Neuronal stem cell (in vitro differentiated cells): ENCODE measurements around the gene PI3.
"Not testable (repeated sequence)": the region's sequence is repeated elsewhere in the genome, so short reads cannot be mapped to it uniquely, and the experiment has no call there.

Experiments used
- DNase-seq: peaks from one replicate; pipeline ENCODE4 v3.0.0-alpha.2; 2013; ENCODE audit warnings: low spot score
- H2AFZ ChIP-seq: one replicate; pipeline ENCODE4 v1.6.1; 2013; ENCODE audit warnings: mild to moderate bottlenecking, low read length, inconsistent platforms
- H2AK5ac ChIP-seq: 2 replicates; pipeline ENCODE4 v1.6.1; 2013; ENCODE audit warnings: low read depth, mild to moderate bottlenecking, inconsistent platforms, low read length, moderate library complexity, mixed read lengths
- H2BK120ac ChIP-seq: 2 replicates; pipeline ENCODE4 v1.6.1; 2013; ENCODE audit warnings: low read depth, mild to moderate bottlenecking, inconsistent platforms, low read length, moderate library complexity, mixed read lengths
- H2BK12ac ChIP-seq: one replicate; pipeline ENCODE4 v1.6.1; 2013; ENCODE audit warnings: low read length, inconsistent platforms
- H2BK15ac ChIP-seq: 2 replicates; pipeline ENCODE4 v1.6.1; 2013; ENCODE audit warnings: mild to moderate bottlenecking, low read length, inconsistent platforms, mixed read lengths
- H2BK5ac ChIP-seq: one replicate; pipeline ENCODE4 v1.6.1; 2013; ENCODE audit warnings: inconsistent platforms, mild to moderate bottlenecking, low read length, moderate library complexity
- H3K14ac ChIP-seq: one replicate; pipeline ENCODE4 v1.6.1; 2013; ENCODE audit warnings: low read length, inconsistent platforms
- H3K18ac ChIP-seq: 2 replicates; pipeline ENCODE4 v1.6.1; 2013; ENCODE audit warnings: low read length, inconsistent platforms
- H3K23ac ChIP-seq: 2 replicates; pipeline ENCODE4 v1.6.1; 2013; ENCODE audit warnings: low read depth, mild to moderate bottlenecking, mixed read lengths, low read length, inconsistent platforms; ENCODE audit not compliant: poor library complexity
- H3K27ac ChIP-seq: replicated peaks from 3 replicates; pipeline ENCODE4 v1.5.1; 2013; ENCODE audit warnings: low read length, inconsistent platforms
- H3K27me3 ChIP-seq, 3 experiments: 2 replicates each; pipeline ENCODE4 v1.6.1; 2013; ENCODE audit warnings: low read length in 3 of 3, mild to moderate bottlenecking in 2 of 3, inconsistent platforms in 1 of 3, low read depth in 1 of 3, mixed read lengths in 1 of 3, moderate library complexity in 1 of 3; ENCODE audit not compliant: control insufficient read depth in 3 of 3, insufficient read depth in 3 of 3
- H3K36me3 ChIP-seq, 2 donors: replicated peaks in 1 of 2; 2 replicates each; pipeline ENCODE4 v1.6.1; 2013; ENCODE audit warnings: low read length in 2 of 2; ENCODE audit not compliant: control insufficient read depth in 2 of 2, insufficient read depth in 2 of 2
- H3K4ac ChIP-seq: 2 replicates; pipeline ENCODE4 v1.6.1; 2013; ENCODE audit warnings: inconsistent platforms, mild to moderate bottlenecking, low read length, moderate library complexity
- H3K4me1 ChIP-seq, 2 donors: 1 replicate in 1 of 2; 2 replicates in 1 of 2; pipeline ENCODE4 v1.6.1; 2013; ENCODE audit warnings: low read length in 2 of 2, low read depth in 1 of 2; ENCODE audit not compliant: control insufficient read depth in 2 of 2, insufficient read depth in 1 of 2
- H3K4me2 ChIP-seq: one replicate; pipeline ENCODE4 v1.6.1; 2013; ENCODE audit warnings: mild to moderate bottlenecking, low read length, inconsistent platforms; ENCODE audit not compliant: insufficient read depth, poor library complexity, severe bottlenecking
- H3K4me3 ChIP-seq, 2 donors: 2 replicates each; pipeline ENCODE4 v1.5.1; 2013; ENCODE audit warnings: low read length in 2 of 2, mild to moderate bottlenecking in 2 of 2, inconsistent platforms in 1 of 2, moderate library complexity in 1 of 2
- H3K79me1 ChIP-seq: one replicate; pipeline ENCODE4 v1.6.1; 2013; ENCODE audit warnings: low read depth, mild to moderate bottlenecking, inconsistent platforms, low read length, moderate library complexity
- H3K9ac ChIP-seq: one replicate; pipeline ENCODE4 v1.6.1; 2013; ENCODE audit warnings: mild to moderate bottlenecking, low read depth, low read length, inconsistent platforms; ENCODE audit not compliant: poor library complexity
- H3K9me3 ChIP-seq, 2 donors: replicated peaks in 1 of 2; 2 replicates each; pipeline versions ENCODE3 to v1.6.1; 2013; ENCODE audit warnings: low read length in 2 of 2, mild to moderate bottlenecking in 2 of 2, inconsistent platforms in 1 of 2, low read depth in 1 of 2, mixed read lengths in 1 of 2, moderate library complexity in 1 of 2; ENCODE audit not compliant: control insufficient read depth in 2 of 2, insufficient read depth in 1 of 2
- H4K8ac ChIP-seq: one replicate; pipeline ENCODE4 v1.6.1; 2013; ENCODE audit warnings: low read depth, mild to moderate bottlenecking, inconsistent platforms, low read length, moderate library complexity
- H4K91ac ChIP-seq: one replicate; pipeline ENCODE4 v1.6.1; 2013; ENCODE audit warnings: low read length, low read depth, mild to moderate bottlenecking, inconsistent platforms; ENCODE audit not compliant: poor library complexity
- WGBS, 2 donors: extraction: QIAGEN DNeasy Blood & Tissue Kit; methylation state at CpG; one replicate each; pipeline ENCODE4 v1.1.7; 2013; ENCODE audit warnings: missing lambda C conversion rate in 2 of 2, mixed read lengths in 1 of 2; ENCODE audit not compliant: insufficient read length in 2 of 2, insufficient replicate concordance in 1 of 2; ENCODE audit errors: extremely low coverage in 2 of 2; 5-methylcytosine and 5-hydroxymethylcytosine counted together

PI3 gene

GRCh38 chr20:45138561-45139300 is 36.0 kb upstream of the PI3 start:
- no peak overlapping the region for H3K23ac ChIP-seq
- H3K27me3 ChIP-seq = peaks cover 0 to 4% (median 0%) of the 10 kb centered on the region in 3 experiments
- no peak overlapping the region for H3K27ac ChIP-seq
- no peak overlapping the region for H4K91ac ChIP-seq
- no peaks in the 10 kb centered on the region for H3K79me1 ChIP-seq
- no peak overlapping the region for H3K4me3 ChIP-seq
- no peak overlapping the region for H3K14ac ChIP-seq
- no peak overlapping the region for H3K4me2 ChIP-seq
- H3K4ac ChIP-seq = no peak overlapping the region
- no peaks in the 10 kb centered on the region for H3K9me3 ChIP-seq
- H3K9ac ChIP-seq = no peak overlapping the region
- peak overlapping the region; percentile 45 for H2AFZ ChIP-seq
- H3K36me3 ChIP-seq = no peaks in the 10 kb centered on the region
- no peaks in the 10 kb centered on the region for H3K4me1 ChIP-seq
- H2BK120ac ChIP-seq = no peak overlapping the region
- peak; percentile 36 for DNase-seq
- no peak overlapping the region for H2BK12ac ChIP-seq
- no peak overlapping the region for H4K8ac ChIP-seq
- no peak overlapping the region for H2BK15ac ChIP-seq
- no peak overlapping the region for H3K18ac ChIP-seq
- no peak overlapping the region for H2BK5ac ChIP-seq
- WGBS, 2 donors = no CpG with 5 or more reads among the region's 20 CpGs
- H2AK5ac ChIP-seq = no peak overlapping the region

GRCh38 chr20:45139733-45140375 is 34.8 kb upstream of the PI3 start:
- not testable (repeated sequence) for H2AK5ac ChIP-seq, H3K9me3 ChIP-seq, H3K9ac ChIP-seq, H3K4me1 ChIP-seq, H2BK12ac ChIP-seq, H3K4me2 ChIP-seq, DNase-seq, H2BK120ac ChIP-seq, H3K27me3 ChIP-seq, H4K8ac ChIP-seq, H3K18ac ChIP-seq, H2BK15ac ChIP-seq, H2BK5ac ChIP-seq, H4K91ac ChIP-seq, H2AFZ ChIP-seq, H3K36me3 ChIP-seq, H3K14ac ChIP-seq, H3K4ac ChIP-seq, H3K79me1 ChIP-seq, H3K4me3 ChIP-seq, H3K23ac ChIP-seq, H3K27ac ChIP-seq
- no CpG with 5 or more reads among the region's 5 CpGs for WGBS, 2 donors

- H3K79me1 ChIP-seq = no peaks in the 10 kb centered on the region
- no peak overlapping the region for H3K4me2 ChIP-seq
- H3K36me3 ChIP-seq = no peaks in the 10 kb centered on the region
- H4K91ac ChIP-seq = no peak overlapping the region
- H3K18ac ChIP-seq = no peak overlapping the region
- no peak overlapping the region for H3K23ac ChIP-seq
- H3K4me1 ChIP-seq = no peaks in the 10 kb centered on the region
- no peak overlapping the region for H2BK120ac ChIP-seq
- no peak overlapping the region for H2BK15ac ChIP-seq
- peaks cover 0 to 8% (median 0%) of the 10 kb centered on the region in 3 experiments for H3K27me3 ChIP-seq
- no peak overlapping the region for H3K4ac ChIP-seq
- H2AK5ac ChIP-seq = no peak overlapping the region
- no peak overlapping the region for H3K14ac ChIP-seq
- no peak overlapping the region for H2AFZ ChIP-seq
- no peak overlapping the region for H4K8ac ChIP-seq
- no peak overlapping the region for H2BK12ac ChIP-seq
- H2BK5ac ChIP-seq = no peak overlapping the region
- DNase-seq = no peak
- WGBS, 2 donors = no CpG with 5 or more reads among the region's 4 CpGs
- H3K27ac ChIP-seq = no peak overlapping the region
- no peak overlapping the region for H3K9ac ChIP-seq
- H3K4me3 ChIP-seq = no peak overlapping the region
- no peaks in the 10 kb centered on the region for H3K9me3 ChIP-seq
Observed at GRCh38 chr20:45140836-45141235, 33.9 kb upstream of the PI3 start.

- H3K4me1 ChIP-seq = no peaks in the 10 kb centered on the region
- H3K36me3 ChIP-seq = no peaks in the 10 kb centered on the region
- H3K4me2 ChIP-seq = no peak overlapping the region
- no peak overlapping the region for H3K14ac ChIP-seq
- no peak overlapping the region for H2BK5ac ChIP-seq
- no peak overlapping the region for H2BK12ac ChIP-seq
- WGBS, 2 donors = no CpG with 5 or more reads among the region's 3 CpGs
- H3K27me3 ChIP-seq = peaks cover 0 to 11% (median 0%) of the 10 kb centered on the region in 3 experiments
- no peak overlapping the region for H2BK15ac ChIP-seq
- no peak overlapping the region for H3K23ac ChIP-seq
- H3K79me1 ChIP-seq = no peaks in the 10 kb centered on the region
- H3K4ac ChIP-seq = no peak overlapping the region
- H3K4me3 ChIP-seq = no peak overlapping the region
- DNase-seq = no peak
- no peak overlapping the region for H4K91ac ChIP-seq
- no peak overlapping the region for H3K18ac ChIP-seq
- H3K27ac ChIP-seq = no peak overlapping the region
- no peak overlapping the region for H2BK120ac ChIP-seq
- no peaks in the 10 kb centered on the region for H3K9me3 ChIP-seq
- H3K9ac ChIP-seq = no peak overlapping the region
- H4K8ac ChIP-seq = no peak overlapping the region
- no peak overlapping the region for H2AK5ac ChIP-seq
- H2AFZ ChIP-seq = no peak overlapping the region
Observed at GRCh38 chr20:45149062-45149461, 25.6 kb upstream of the PI3 start.
